GM12878 (cell line): ENCODE data around the gene UGT1A8. TPM values are rescaled to one million over a fixed set of nuclear protein-coding genes. Genes with fewer than 3 reads are reported as not detected.

ENCODE experiments used
- ATAC-seq: fragments of 200-7000 bp; cut with Tn5 transposase; 3 replicates; pipeline ENCODE4 v1.9.1; 2020; ENCODE audit warnings: mild to moderate bottlenecking, moderate library complexity
- BruUV-seq: library from RNA; stranded (reverse); fragments of 400-500 nt; replicated peaks from 2 replicates; lab custom pipeline; 2021; lab: Mats Ljungman, UMichigan
- CTCF ChIA-PET: fragments of 300-600 bp; sonication (Branson Sonifier 250); formaldehyde crosslinking; extraction: SDS; loops from one replicate; lab custom pipeline; 2021; ENCODE audit warnings: inconsistent platforms; lab: Yijun Ruan, JAX
- POLR2A ChIA-PET: fragments of 350-600 bp; formaldehyde crosslinking; extraction: SDS; loops from one replicate; lab custom pipeline; 2021; ENCODE audit warnings: inconsistent platforms; lab: Charles Lee
- RAD21 ChIA-PET: fragments of 300-600 bp; sonication (Branson Sonifier 250); formaldehyde crosslinking; loops from one replicate; lab custom pipeline; 2023; ENCODE audit warnings: antibody characterized with exemption; ENCODE audit not compliant: unreplicated experiment; lab: Charles Lee
- SMC1A ChIA-PET: fragments of 300-600 bp; sonication (Branson Sonifier 250); formaldehyde crosslinking; loops from one replicate; lab custom pipeline; 2023; ENCODE audit not compliant: unreplicated experiment, uncharacterized antibody; lab: Charles Lee
- DNase-seq: peaks from one replicate; pipeline ENCODE4 v3.0.0-alpha.2; 2011; ENCODE audit warnings: low read depth, low spot score
- FAIRE-seq: peaks from 3 replicates; lab custom pipeline; 2011; peaks lifted over from hg19 to GRCh38; lab: Jason Lieb, UNC
- H2AFZ ChIP-seq: 2 replicates; pipeline ENCODE4 v1.6.0; 2011; ENCODE audit warnings: low read depth, low read length, control low read depth; ENCODE audit not compliant: control insufficient read depth
- H3K27ac ChIP-seq: 2 replicates; pipeline ENCODE4 v1.5.1; 2011; ENCODE audit warnings: control low read depth; ENCODE audit not compliant: control insufficient read depth, insufficient read depth
- H3K27me3 ChIP-seq, 2 experiments: replicated peaks in 1 of 2; 2 replicates each; pipeline versions ENCODE4 v1.6.0 to v1.6.1; 2011; ENCODE audit warnings: low read length in 1 of 2; ENCODE audit not compliant: control insufficient read depth in 2 of 2, insufficient read depth in 2 of 2
- H3K36me3 ChIP-seq, 2 experiments: 2 replicates each; pipeline ENCODE4 v1.5.1; 2011; ENCODE audit warnings: low read length in 1 of 2; ENCODE audit not compliant: control insufficient read depth in 2 of 2, insufficient read depth in 2 of 2
- H3K4me1 ChIP-seq: 2 replicates; pipeline ENCODE4 v1.6.1; 2011; ENCODE audit warnings: mild to moderate bottlenecking, low read length, moderate library complexity, mixed read lengths; ENCODE audit not compliant: control insufficient read depth, insufficient read depth
- H3K4me2 ChIP-seq: 2 replicates; pipeline ENCODE4 v1.6.0; 2011; ENCODE audit warnings: control low read depth; ENCODE audit not compliant: control insufficient read depth, insufficient read depth
- H3K4me3 ChIP-seq: fragments of 200-600 bp; sonication (generic); 2 replicates; pipeline ENCODE4 v1.5.1; 2016
- H3K79me2 ChIP-seq: 2 replicates; pipeline ENCODE4 v1.6.0; 2011; ENCODE audit warnings: low read length; ENCODE audit not compliant: control insufficient read depth, insufficient read depth
- H3K9ac ChIP-seq: 2 replicates; pipeline ENCODE4 v1.8.0; 2011; ENCODE audit warnings: low read length, control low read depth, mixed read lengths; ENCODE audit not compliant: control insufficient read depth, insufficient read depth
- H3K9me3 ChIP-seq: replicated peaks from 3 replicates; pipeline ENCODE4 v1.5.1; 2011; ENCODE audit warnings: mild to moderate bottlenecking, low read length; ENCODE audit not compliant: control insufficient read depth, insufficient read depth
- H4K20me1 ChIP-seq: 2 replicates; pipeline ENCODE4 v1.6.0; 2011; ENCODE audit not compliant: control insufficient read depth, insufficient read depth
- ATF7 ChIP-seq: fragments of 450-650 bp; IDR thresholded peaks from 2 replicates; pipeline ENCODE4 v1.6.1; 2016; ENCODE audit warnings: low read depth, mild to moderate bottlenecking
- HDAC2 ChIP-seq: fragments of 200-600 bp; sonication (generic); IDR thresholded peaks from 2 replicates; pipeline ENCODE4 v1.6.1; 2017
- IRF3 ChIP-seq: fragments of 450-650 bp; IDR thresholded peaks from 2 replicates; pipeline ENCODE4 v1.6.1; 2014; ENCODE audit warnings: mild to moderate bottlenecking
- NRF1 ChIP-seq: conservative IDR thresholded peaks from 2 replicates; pipeline ENCODE4 v1.6.1; 2011; ENCODE audit warnings: mild to moderate bottlenecking, low read depth, low read length, improper control_type of control experiment
- SMC3 ChIP-seq: IDR thresholded peaks from 2 replicates; pipeline ENCODE4 v1.6.1; 2011; ENCODE audit warnings: low read length, improper control_type of control experiment, borderline replicate concordance
- ZBTB40 ChIP-seq: fragments of 450-650 bp; IDR thresholded peaks from 2 replicates; pipeline ENCODE4 v1.6.1; 2016; ENCODE audit warnings: mild to moderate bottlenecking, moderate library complexity, borderline replicate concordance
- ZNF622 ChIP-seq: fragments of 450-650 bp; IDR thresholded peaks from 2 replicates; pipeline ENCODE4 v1.6.1; 2017; ENCODE audit warnings: mild to moderate bottlenecking, inconsistent platforms
- WGBS: methylation state at CpG from one replicate; pipeline ENCODE4 v1.1.6; 2016; ENCODE audit warnings: low lambda C conversion rate; ENCODE audit not compliant: insufficient replicate concordance, insufficient coverage; ENCODE audit errors: missing lambda C conversion rate; 5-methylcytosine and 5-hydroxymethylcytosine counted together
- in situ Hi-C: fragments of 300-500 bp; cut with MboI; formaldehyde crosslinking; loops from 9 replicates; pipeline ENCODE4 v1.14.3; 2018; ENCODE audit warnings: mixed read lengths
- intact Hi-C: fragments of 100-400 bp; cut with micrococcal nuclease; formaldehyde crosslinking; loops from one replicate; pipeline ENCODE4 v1.14.2; 2022; ENCODE audit not compliant: unreplicated experiment
- polyA plus RNA-seq, 11 experiments: library from polyadenylated mRNA; depleted of rRNA in 4 of 11; unstranded in 6 of 11; stranded (reverse) in 5 of 11; fragments of >200 nt; fragmentation: Nextera tagmentation in 4 of 11; fragmentation: Illumina TruSeq in 1 of 11; extraction: Ambion mirVana in 4 of 11; extraction: Trizol in 1 of 11; gene quantifications; 1 replicate in 1 of 11; 2 replicates in 10 of 11; pipeline versions ENCODE4 v1.2.1 to v1.2.3, GENCODE V29; 2011 to 2016; ENCODE audit warnings: inconsistent platforms in 2 of 11, missing spikeins in 2 of 11, low read depth in 1 of 11
- total RNA-seq, 4 experiments: library from RNA; depleted of rRNA in 3 of 4; stranded (reverse); fragments of >200 nt in 3 of 4; fragmentation: Illumina TruSeq in 1 of 4; extraction: Trizol in 1 of 4; gene quantifications; 2 replicates each; pipeline versions ENCODE4 v1.2.1 to v1.2.3, GENCODE V29; 2013 to 2021

The UGT1A8 gene
- total and polyA plus RNA-seq, 10 of the 15 experiments (the other 5 are each of a cell fraction or from before 2014, with no cell fraction given): not detected

- POLR2A ChIA-PET: no interaction called here
- FAIRE-seq (no peak), DNase-seq (no peak), ATAC-seq (no peak)
- no peak overlapping the region for H3K4me3 ChIP-seq
- CTCF ChIA-PET: interaction anchor here (0.6 kb wide), 1 partner anchor 732 kb away, joined by 3 read pairs; no protein-coding TSS in a partner anchor
- in situ Hi-C loops: no loop called here
- BruUV-seq: no TSS peak
- TF ChIP-seq NRF1: no peak
- TF ChIP-seq HDAC2: no peak
- TF ChIP-seq SMC3: no peak
- no peak for TF ChIP-seq ZNF622
- no peak for TF ChIP-seq IRF3
- no peak for TF ChIP-seq ZBTB40
- no peak for TF ChIP-seq ATF7
- SMC1A ChIA-PET: no interaction called here
- no peak overlapping the region for H3K27ac ChIP-seq
- no peaks in the 10 kb centered on the region for H3K9me3 ChIP-seq
- RAD21 ChIA-PET: no interaction called here
- WGBS: 19% methylated on average over 14 of the region's 17 CpGs
- H2AFZ ChIP-seq: no peak overlapping the region
- H3K4me2 ChIP-seq: no peak overlapping the region
- no peaks in the 10 kb centered on the region for H4K20me1 ChIP-seq
- intact Hi-C loops: no loop called here
- no peaks in the 10 kb centered on the region for H3K4me1 ChIP-seq
- no peaks in the 10 kb centered on the region for H3K79me2 ChIP-seq
- no peak overlapping the region for H3K9ac ChIP-seq
- H3K36me3 ChIP-seq: no peaks in the 10 kb centered on the region
- H3K27me3 ChIP-seq: no peaks in the 10 kb centered on the region; a peak in 2 of 4 replicates
Observed at GRCh38 chr2:233794128-233794658, 176.8 kb downstream of the UGT1A8 start.
